Ecto neural progenitor cell (in vitro differentiated cells): Measurements from ENCODE around the gene NECAP2.
"Not testable (repeated sequence)": the region's sequence is repeated elsewhere in the genome, so short reads cannot be mapped to it uniquely, and the experiment has no call there.

Source experiments
- DNase-seq: peaks from one replicate; pipeline ENCODE4 v3.0.0-alpha.2; 2018; ENCODE audit warnings: low spot score

The NECAP2 gene

GRCh38 chr1:16461681-16462080 is 21.2 kb downstream of the NECAP2 start:
- no peak for DNase-seq

- DNase-seq: no peak
Observed at GRCh38 chr1:16462773-16463330, 22.3 kb downstream of the NECAP2 start.

DNA sequence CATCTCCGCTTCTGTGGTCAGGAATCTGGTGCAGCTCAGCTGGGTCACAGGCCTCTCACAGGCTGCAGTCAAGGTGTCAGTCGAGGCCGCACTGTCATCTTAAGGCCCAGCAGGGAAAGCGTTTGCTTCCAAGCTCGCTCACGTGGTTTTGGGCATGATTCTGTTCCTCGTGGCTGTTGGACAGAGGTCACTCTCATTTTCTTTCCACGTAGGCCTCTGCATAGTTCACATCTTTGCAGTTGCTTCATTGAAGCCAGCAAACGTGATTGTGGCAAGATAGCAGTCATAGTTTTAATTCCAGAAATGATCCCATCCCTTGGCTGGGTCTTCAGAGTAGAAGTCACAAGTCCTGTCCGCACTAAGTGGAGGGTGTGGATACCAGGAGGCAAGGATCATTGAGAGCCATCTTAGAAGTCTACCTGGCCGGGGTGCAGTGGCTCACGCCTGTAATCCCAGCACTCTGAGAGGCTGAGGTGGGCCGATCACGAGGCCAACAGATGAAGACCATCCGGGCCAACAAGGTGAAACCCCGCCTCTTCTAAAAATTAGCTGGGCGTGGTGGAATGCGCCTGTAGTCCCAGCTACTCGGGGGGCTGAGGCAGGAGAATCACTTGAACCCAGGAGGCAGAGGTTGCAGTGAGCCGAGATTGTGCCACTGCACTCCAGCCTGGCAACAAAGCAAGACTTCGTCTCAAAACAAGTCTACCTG is 24.5 kb downstream of the NECAP2 start:
- no peak for DNase-seq

- no peak for DNase-seq
Observed at GRCh38 chr1:16468558-16468957, 28.0 kb downstream of the NECAP2 start.

DNA sequence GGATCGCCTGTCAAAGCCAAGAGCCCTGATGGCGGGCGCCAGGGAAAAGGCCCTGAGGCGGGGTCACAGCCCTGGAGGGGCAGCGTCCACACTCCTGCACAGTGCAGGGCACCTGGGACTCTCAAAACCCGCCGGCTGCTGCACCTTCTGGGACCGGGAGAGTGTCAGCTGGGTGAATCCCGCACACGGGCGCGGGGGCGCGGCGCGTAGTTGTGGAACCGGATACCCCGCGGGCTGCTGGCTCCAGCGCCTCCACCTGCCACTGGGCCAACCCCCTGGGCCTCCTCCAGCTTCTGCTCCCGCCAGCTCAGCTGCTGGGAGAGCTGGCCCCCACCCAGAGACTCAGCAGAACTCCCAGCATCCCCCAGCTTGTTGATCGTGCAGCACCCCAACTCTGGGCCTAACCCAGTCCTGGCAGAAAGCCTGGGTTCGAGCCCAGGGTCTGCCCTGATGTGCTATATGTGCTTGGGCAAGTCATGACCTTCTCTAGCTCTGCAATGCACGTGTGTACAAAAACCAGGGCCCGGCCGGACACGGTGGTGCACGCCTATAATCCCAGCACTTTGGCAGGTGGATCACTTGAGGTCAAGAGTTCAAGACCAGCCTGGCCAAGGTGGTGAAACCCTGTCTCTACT is 33.8 kb downstream of the NECAP2 start:
- no peak for DNase-seq

DNA sequence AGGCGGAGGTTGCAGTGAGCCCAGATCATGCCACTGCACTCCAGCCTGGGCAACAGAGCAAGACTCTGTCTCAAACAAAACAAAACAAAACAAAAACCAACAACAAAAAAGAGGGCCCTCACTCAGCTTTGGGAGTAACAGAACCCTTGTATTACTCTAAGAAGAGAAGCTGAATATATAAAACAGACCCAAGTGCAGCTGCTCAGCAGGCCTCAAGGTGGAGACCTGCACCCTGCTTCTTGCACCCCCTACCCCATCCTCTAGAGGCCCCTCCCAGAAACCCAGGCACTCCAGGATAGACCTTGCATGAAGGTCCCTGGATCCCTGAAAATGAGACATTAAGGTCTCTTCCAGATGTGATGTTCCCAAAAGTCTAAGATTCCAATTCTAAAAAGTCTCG is 34.4 kb downstream of the NECAP2 start:
- not testable (repeated sequence) for DNase-seq

DNA sequence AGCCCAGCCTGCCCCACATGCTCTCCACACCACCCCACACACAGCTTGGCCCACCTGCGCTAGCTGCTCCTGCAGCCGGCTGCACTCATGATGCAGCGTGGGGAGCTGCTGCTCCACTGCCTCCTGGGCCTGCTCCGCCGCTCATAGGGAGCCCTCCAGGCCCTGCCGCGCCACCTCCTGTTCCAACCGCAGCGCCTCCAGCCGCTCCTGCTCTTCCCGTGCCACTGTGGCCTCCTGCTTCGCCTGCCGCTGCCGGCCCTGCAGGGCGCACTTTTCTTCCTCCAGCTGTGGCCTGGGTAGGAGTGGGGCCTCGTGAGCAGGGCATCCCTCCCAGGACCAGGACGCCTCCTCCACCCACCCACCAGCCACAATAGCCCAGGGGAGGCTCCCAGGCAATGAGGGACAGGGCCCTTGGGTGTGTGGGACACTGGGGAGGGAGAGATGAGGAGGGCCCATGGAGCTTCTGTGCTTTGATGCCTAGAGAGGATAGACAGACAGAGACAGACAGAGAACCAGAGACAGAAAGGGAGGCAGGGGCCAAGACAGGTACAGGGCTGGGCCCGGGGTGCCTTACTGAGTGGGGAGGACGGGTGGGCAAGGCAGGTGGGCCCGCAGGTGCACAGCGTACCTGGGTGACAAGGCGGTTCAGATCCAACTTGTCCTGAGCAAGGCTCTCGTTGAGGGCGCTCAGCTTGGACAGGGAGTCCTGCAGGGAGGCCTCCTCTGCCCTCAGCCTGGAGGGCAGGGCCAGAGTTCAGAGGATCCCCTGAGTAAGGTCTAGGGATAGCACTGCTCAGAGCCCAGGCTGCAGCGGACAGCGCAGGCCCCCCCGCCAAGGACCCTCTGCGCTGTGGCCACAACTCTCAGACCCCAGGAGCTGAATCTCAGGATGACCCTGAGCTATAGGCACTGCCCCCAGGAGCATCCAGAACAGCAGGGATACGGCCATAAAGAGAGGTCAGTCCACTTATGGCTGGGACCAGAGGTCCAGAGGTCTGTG is 35.5 kb downstream of the NECAP2 start:
- DNase-seq: not testable (repeated sequence)

GRCh38 chr1:16478091-16478490 is 37.6 kb downstream of the NECAP2 start:
- DNase-seq: no peak

DNA sequence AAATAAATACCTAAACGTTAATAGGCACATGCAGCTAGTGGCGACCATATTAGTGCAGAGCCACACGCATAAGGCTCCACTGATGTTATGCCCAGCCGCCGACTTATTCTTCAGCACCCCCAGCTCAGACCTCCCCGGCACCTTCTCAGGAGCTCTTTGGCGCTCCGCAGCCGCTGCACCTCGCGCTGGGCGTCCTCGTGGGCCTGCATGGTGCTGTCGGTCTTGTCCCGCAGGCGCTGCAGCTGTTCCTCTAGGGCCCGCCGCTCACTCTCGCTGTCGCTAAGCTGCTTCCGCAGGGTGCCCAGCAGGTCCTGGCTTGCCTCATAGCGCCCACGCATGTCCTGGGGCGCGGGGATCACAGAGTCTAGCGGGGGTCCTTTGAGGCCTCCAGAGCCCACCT is 42.6 kb downstream of the NECAP2 start:
- DNase-seq: not testable (repeated sequence)

DNA sequence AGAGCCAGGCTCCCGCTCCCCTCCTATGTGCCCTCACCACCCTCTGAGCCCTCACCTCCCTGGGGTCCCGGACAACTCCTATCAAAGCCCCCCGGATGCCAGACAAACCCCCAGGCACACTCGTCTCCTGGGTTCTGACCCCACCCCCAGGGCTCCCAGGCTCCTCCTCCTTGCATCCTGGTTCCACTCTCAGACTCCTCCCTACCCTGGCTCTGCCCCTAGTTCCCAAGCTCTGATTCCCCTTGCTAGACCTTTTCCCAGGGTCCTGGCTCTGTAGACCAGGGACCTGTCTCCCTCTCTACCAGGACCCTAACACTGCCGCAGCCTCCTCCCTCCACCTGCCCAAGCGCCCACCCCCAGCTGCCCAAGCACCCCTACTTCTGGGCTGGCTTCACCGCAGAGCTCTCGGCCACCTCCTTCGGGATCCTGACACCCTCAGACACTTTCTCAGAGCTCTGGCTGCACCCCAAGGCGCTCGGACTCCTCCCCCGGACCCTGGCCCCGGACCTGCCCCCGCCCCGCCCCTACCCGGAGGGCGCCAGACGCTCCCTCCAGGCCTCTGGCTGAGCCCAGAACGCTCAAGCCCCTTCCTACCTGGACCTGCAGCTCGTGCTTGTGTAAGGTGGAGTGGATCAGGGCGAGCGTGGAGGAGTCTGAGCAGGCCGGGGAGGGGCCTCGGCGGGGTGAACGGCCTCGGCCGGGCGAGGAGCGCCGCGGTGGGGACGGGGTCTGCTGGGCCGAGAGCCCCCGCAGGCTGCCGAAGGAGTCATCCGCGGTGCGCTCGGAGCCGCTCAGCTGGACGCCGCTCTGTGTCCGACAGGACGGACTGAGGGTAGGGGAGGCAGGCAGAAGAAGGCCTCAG is 43.3 kb downstream of the NECAP2 start:
- DNase-seq: not testable (repeated sequence)

DNA sequence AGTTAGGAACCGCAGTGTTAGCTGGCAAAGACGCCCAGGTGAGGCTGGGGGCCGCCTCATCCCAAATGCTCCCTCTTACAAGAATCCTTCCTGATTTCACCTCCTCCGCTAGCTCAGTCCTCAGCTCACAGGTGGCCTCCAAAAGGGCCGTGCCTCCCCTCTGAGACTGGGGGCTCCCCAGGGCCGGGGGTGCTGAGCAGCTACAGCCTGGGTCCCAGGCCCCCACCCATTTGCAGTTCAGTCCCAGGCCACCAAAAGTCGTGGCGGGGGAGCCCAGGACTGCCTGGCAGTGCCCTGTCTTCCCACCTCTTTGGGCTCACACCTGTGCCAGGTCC is 43.9 kb downstream of the NECAP2 start:
- DNase-seq: no peak

DNA sequence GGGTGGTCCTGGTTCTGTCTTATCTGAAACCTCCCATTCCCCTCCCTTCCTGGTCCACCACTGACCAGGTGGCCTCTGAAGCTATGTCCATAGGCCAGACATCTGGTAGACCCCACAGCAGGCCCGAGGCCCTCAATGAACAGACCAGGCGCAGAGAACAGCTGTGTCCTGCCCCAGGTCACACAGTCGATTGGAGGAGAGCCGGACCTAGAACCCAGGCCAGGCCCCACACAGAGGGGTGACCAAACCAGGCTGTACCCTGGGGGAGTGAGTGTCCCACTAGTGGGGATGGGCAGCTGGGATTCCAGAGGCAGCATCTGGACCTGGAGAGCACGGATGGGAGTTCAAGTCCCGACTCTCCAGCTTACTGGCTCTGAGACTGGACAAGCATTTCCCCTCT is 44.4 kb downstream of the NECAP2 start:
- no peak for DNase-seq

- DNase-seq: not testable (repeated sequence)
Observed at GRCh38 chr1:16486316-16486715, 45.8 kb downstream of the NECAP2 start.

GRCh38 chr1:16487011-16487410 is 46.5 kb downstream of the NECAP2 start:
- DNase-seq: not testable (repeated sequence)

DNA sequence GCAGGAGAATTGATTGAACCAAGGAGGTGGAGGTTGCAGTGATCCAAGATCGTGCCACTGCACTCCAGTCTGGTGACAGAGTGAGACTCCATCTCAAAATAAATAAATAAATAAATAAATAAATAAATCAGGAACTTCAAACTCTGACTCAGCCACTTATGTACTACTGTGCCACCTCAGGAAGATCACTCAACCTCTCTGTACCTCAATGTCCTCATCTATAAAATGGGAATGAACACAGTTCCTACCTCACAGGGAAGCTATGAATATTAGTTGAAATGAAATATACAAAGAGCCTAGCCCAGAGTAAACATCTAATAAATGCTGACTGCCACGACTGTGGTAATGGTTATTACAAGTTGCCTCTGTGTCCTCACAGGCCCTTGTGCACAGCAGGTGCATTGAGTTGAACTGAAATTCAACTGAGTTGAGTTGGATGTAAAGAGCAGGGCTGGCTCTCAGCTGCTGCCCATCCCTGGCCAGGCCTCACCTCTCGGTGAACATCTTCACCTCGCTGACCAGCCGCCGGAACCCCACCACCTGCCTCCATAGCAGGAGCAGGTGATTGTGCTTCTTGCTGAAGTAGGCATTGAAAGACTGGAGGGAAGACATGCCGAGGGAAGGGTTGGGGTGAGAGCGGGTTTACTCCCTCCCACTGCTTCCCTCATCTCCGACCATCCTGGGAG is 48.8 kb downstream of the NECAP2 start:
- DNase-seq: not testable (repeated sequence)

DNA sequence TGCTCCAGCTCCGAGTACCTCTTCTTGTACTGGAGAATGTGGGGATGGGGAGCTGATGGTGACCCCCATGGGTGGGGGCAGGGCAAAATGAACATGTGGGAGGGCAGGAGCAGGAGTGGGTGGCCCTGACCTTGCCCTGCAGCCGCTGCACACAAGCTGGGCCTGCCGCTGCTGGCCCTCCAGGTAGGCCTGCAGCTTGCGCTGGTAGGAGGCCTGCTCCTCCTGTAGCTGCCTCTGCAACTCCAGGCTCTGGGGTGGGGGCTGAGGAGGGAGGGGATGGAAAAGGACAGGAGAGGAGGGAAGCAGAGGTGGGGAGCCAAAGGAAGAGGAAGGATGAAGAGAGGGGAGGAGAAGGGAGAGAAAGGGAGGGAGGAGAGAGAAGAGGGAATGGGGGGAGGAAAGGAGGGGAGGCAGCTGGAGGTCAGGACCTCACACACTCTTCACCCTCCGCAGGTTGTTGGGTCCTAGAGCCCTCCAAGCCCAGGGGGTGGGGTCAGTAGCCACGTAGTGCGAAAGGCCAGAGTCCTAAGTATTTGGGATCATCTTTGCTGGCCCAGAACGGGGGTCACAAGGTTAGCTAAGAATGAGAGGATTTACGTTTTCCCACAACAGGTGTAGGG is 50.6 kb downstream of the NECAP2 start:
- DNase-seq: no peak

- not testable (repeated sequence) for DNase-seq
Observed at GRCh38 chr1:16492937-16493336, 52.4 kb downstream of the NECAP2 start.

DNA sequence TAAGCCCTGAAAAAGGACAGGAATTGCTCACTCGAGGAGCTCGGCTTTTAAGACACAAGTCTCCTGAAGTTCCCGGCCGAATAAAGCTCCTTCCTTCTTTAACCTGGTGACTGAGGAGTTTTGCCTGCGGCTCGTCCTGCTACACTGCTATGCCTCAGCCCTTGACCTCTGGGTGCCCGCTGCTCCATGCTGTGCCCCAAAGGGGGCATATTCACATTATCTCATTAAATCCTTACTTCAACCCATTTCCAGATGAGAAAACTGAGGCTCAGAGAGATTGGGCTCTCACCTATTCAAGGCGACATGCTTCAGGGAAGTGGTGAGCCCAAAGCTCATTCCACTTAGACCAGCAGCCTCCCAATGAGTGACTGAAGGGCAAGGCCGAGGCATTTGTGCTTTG is 53.2 kb downstream of the NECAP2 start:
- not testable (repeated sequence) for DNase-seq

DNA sequence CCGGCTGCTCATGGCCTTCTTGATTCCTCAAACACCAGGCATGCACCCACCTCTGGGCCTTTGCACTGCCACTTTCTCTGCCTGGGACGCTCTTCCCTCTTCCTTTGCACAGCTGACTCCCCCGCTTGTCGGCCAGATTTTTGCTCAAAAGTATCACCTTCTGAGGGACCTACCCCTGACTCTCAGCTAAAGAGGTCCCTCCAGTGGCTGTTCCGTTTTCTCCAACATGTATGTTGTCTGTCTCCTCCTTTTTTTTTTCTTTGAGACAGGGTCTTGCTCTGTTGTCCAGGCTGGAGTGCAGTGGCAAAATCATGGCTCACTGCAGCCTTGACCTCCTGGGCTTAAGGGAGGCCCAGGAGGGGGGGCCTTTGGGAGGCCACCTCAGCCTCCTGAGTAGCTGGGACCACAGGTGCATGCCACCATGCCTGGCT is 57.0 kb downstream of the NECAP2 start:
- not testable (repeated sequence) for DNase-seq

- peak; percentile 42 for DNase-seq
Observed at GRCh38 chr1:16498047-16498446, 57.5 kb downstream of the NECAP2 start.
